Thyroid gland (tissue), 4 donors: ENCODE results near the gene CCDC7. TPM values are rescaled to one million over a fixed set of nuclear protein-coding genes. Genes with fewer than 3 reads are reported as not detected.

Experiments
- DNase-seq, 2 donors: peaks; one replicate each; pipeline ENCODE4 v3.0.0-alpha.2; 2019
- H3K27ac ChIP-seq, 3 donors: fragments of 200-600 bp; sonication (generic); 1 replicate in 2 of 3; 2 replicates in 1 of 3; pipeline ENCODE4 v1.5.1; 2016 to 2019; ENCODE audit warnings: mild to moderate bottlenecking in 1 of 3, moderate library complexity in 1 of 3
- H3K27me3 ChIP-seq: fragments of 200-600 bp; sonication (generic); one replicate; pipeline ENCODE4 v1.5.1; 2019
- H3K36me3 ChIP-seq, 2 donors: fragments of 200-600 bp; sonication (generic); one replicate each; pipeline ENCODE4 v1.5.1; 2016 to 2019
- H3K4me1 ChIP-seq, 2 donors: fragments of 200-600 bp; sonication (generic); one replicate each; pipeline ENCODE4 v1.5.1; 2017 to 2019
- H3K4me3 ChIP-seq, 3 donors: fragments of 200-600 bp; sonication (generic); replicated peaks in 1 of 3; 1 replicate in 2 of 3; 2 replicates in 1 of 3; pipeline ENCODE4 v1.5.1; 2016; ENCODE audit warnings: mild to moderate bottlenecking in 1 of 3
- H3K9me3 ChIP-seq: fragments of 200-600 bp; sonication (generic); one replicate; pipeline ENCODE4 v1.5.1; 2017
- CTCF ChIP-seq, 6 experiments: fragments of 200-600 bp in 3 of 6; fragments of 450-650 bp in 3 of 6; sonication (generic) in 3 of 6; IDR thresholded peaks; one replicate each; pipeline ENCODE4 v1.5.1; 2016 to 2019; ENCODE audit warnings: antibody characterized with exemption in 6 of 6, mild to moderate bottlenecking in 2 of 6, inconsistent platforms in 1 of 6, moderate library complexity in 1 of 6
- POLR2A ChIP-seq, 2 donors: fragments of 450-650 bp; IDR thresholded peaks; one replicate each; pipeline ENCODE4 v1.6.1; 2017; ENCODE audit warnings: antibody characterized with exemption in 2 of 2, mild to moderate bottlenecking in 2 of 2, moderate library complexity in 1 of 2
- WGBS, 2 donors: methylation state at CpG; one replicate each; pipeline ENCODE4 v1.1.5; 2017; 5-methylcytosine and 5-hydroxymethylcytosine counted together
- intact Hi-C: fragments of 100-400 bp; cut with DNase I; formaldehyde crosslinking; loops from one replicate; pipeline ENCODE4 v1.15.1; 2023
- total RNA-seq, 4 donors: library from RNA; depleted of rRNA; stranded (reverse); fragments of >200 nt; gene quantifications; one replicate each; pipeline ENCODE4 v1.2.3, GENCODE V29; 2016

CCDC7 gene
- total RNA-seq, 4 donors from 2014 or later, result 41.2 to 69.0 (median 55.2) TPM

GRCh38 chr10:32446536-32447406, 831 bp downstream of the CCDC7 start:
- Histone ChIP-seq H3K36me3 (no peaks in the 10 kb centered on the region), H3K27ac (peak overlapping the region; percentile 84 to 97 (median 96)), H3K9me3 (no peaks in the 10 kb centered on the region), H3K27me3 (no peaks in the 10 kb centered on the region), H3K4me3 (peak overlapping the region; percentile 1 to 56 (median 41)), H3K4me1 (peaks cover 0 to 6% of the 10 kb centered on the region in 2 donors)
- intact Hi-C loops, result no loop called here
- DNase-seq, result peak in 1 of 2 donors; percentile 7
- TF ChIP-seq POLR2A (IDR thresholded peaks at IDR 0.05) (no peak), CTCF (IDR thresholded peaks at IDR 0.05) (no peak)
- WGBS, 2 donors, result 11 to 14% methylated on average over 18 of the region's 18 CpGs

- intact Hi-C loops, result no loop called here
- H3K36me3 ChIP-seq, result no peaks in the 10 kb centered on the region
- no peak overlapping the region for H3K4me3 ChIP-seq
- no peak overlapping the region for H3K27ac ChIP-seq
- 94 to 98% methylated on average over 4 of the region's 4 CpGs for WGBS, 2 donors
- no peaks in the 10 kb centered on the region for H3K27me3 ChIP-seq
- TF ChIP-seq CTCF (IDR thresholded peaks at IDR 0.05) (no peak), POLR2A (IDR thresholded peaks at IDR 0.05) (no peak)
- H3K9me3 ChIP-seq, result no peaks in the 10 kb centered on the region
- no peak for DNase-seq
- H3K4me1 ChIP-seq, result peaks cover 12 to 19% of the 10 kb centered on the region in 2 donors
These were observed 8.2 kb downstream of the CCDC7 start for GRCh38 chr10:32454148-32454547.

GRCh38 chr10:32459051-32459698, 13.2 kb downstream of the CCDC7 start:
- peak; percentile 44 to 65 for DNase-seq
- no peaks in the 10 kb centered on the region for H3K27me3 ChIP-seq
- intact Hi-C loops, result no loop called here
- no peaks in the 10 kb centered on the region for H3K9me3 ChIP-seq
- 38 to 54% methylated on average over 1 of the region's 1 CpG for WGBS, 2 donors
- no peak for TF ChIP-seq POLR2A (IDR thresholded peaks at IDR 0.05)
- H3K27ac ChIP-seq, result peak overlapping the region; percentile 2 to 25 (median 13)
- H3K4me1 ChIP-seq, result peaks cover 0 to 3% of the 10 kb centered on the region in 2 donors
- H3K36me3 ChIP-seq, result no peaks in the 10 kb centered on the region
- no peak overlapping the region for H3K4me3 ChIP-seq

GRCh38 chr10:32461203-32461602, 15.3 kb downstream of the CCDC7 start:
- H3K27ac ChIP-seq, result no peak overlapping the region
- TF ChIP-seq CTCF (IDR thresholded peaks at IDR 0.05) (no peak), POLR2A (IDR thresholded peaks at IDR 0.05) (no peak)
- 88 to 90% methylated on average over 1 of the region's 1 CpG for WGBS, 2 donors
- no peaks in the 10 kb centered on the region for H3K9me3 ChIP-seq
- H3K4me3 ChIP-seq, result no peak overlapping the region
- H3K36me3 ChIP-seq, result no peaks in the 10 kb centered on the region
- H3K27me3 ChIP-seq, result no peaks in the 10 kb centered on the region
- no peak for DNase-seq
- H3K4me1 ChIP-seq, result peaks cover 0 to 3% of the 10 kb centered on the region in 2 donors
- intact Hi-C loops, result no loop called here

GRCh38 chr10:32471232-32471631, 25.3 kb downstream of the CCDC7 start:
- Histone ChIP-seq H3K36me3 (peaks cover 0 to 6% of the 10 kb centered on the region in 2 donors), H3K9me3 (no peaks in the 10 kb centered on the region), H3K4me3 (no peak overlapping the region), H3K4me1 (no peaks in the 10 kb centered on the region), H3K27ac (no peak overlapping the region), H3K27me3 (no peaks in the 10 kb centered on the region)
- intact Hi-C loops, result no loop called here
- 96 to 98% methylated on average over 1 of the region's 1 CpG for WGBS, 2 donors
- DNase-seq, result no peak
- TF ChIP-seq CTCF (IDR thresholded peaks at IDR 0.05) (no peak), POLR2A (IDR thresholded peaks at IDR 0.05) (no peak)
